DOHH2 (cell line): ENCODE results near the gene HSD17B11.

Experiments
- H3F3A ChIP-seq: fragments of 200-600 bp; sonication (generic), shearing (Covaris generic); 2 replicates; pipeline ENCODE4 v1.6.0; 2016; ENCODE audit warnings: antibody characterized with exemption, mild to moderate bottlenecking; ENCODE audit not compliant: control insufficient read depth, insufficient read depth
- H3K27ac ChIP-seq: fragments of 200-600 bp; sonication (generic); 2 replicates; pipeline ENCODE4 v1.5.1; 2014; ENCODE audit warnings: low read depth, mild to moderate bottlenecking, low read length, moderate library complexity
- H3K27me3 ChIP-seq: fragments of 200-600 bp; sonication (generic); 2 replicates; pipeline ENCODE4 v1.6.1; 2014; ENCODE audit warnings: mild to moderate bottlenecking, low read length, mixed read lengths; ENCODE audit not compliant: control insufficient read depth
- H3K36me3 ChIP-seq: fragments of 200-600 bp; sonication (generic); 2 replicates; pipeline ENCODE4 v1.6.1; 2014; ENCODE audit warnings: mild to moderate bottlenecking, low read length, moderate library complexity, mixed read lengths; ENCODE audit not compliant: control insufficient read depth
- H3K4me1 ChIP-seq: fragments of 200-600 bp; sonication (generic); 2 replicates; pipeline ENCODE4 v1.6.1; 2014; ENCODE audit warnings: mild to moderate bottlenecking, low read length, mixed read lengths; ENCODE audit not compliant: control insufficient read depth
- H3K4me2 ChIP-seq: fragments of 200-600 bp; sonication (generic); 2 replicates; pipeline ENCODE4 v1.6.0; 2014; ENCODE audit warnings: mild to moderate bottlenecking, low read length, moderate library complexity
- H3K4me3 ChIP-seq: fragments of 200-600 bp; sonication (generic); 2 replicates; pipeline ENCODE4 v1.5.1; 2014; ENCODE audit warnings: mild to moderate bottlenecking, low read length, mixed read lengths
- H3K79me2 ChIP-seq: fragments of 200-600 bp; sonication (generic); 2 replicates; pipeline ENCODE4 v1.6.1; 2014; ENCODE audit warnings: mild to moderate bottlenecking, low read length, mixed read lengths; ENCODE audit not compliant: control insufficient read depth
- H3K9me2 ChIP-seq: fragments of 200-600 bp; sonication (generic); replicated peaks from 2 replicates; pipeline ENCODE4 v1.6.1; 2014; ENCODE audit warnings: mild to moderate bottlenecking, low read length, mixed read lengths; ENCODE audit not compliant: control insufficient read depth
- H3K9me3 ChIP-seq: fragments of 200-600 bp; sonication (generic); 2 replicates; pipeline ENCODE4 v1.6.1; 2014; ENCODE audit warnings: antibody characterized with exemption, low read length, mixed read lengths; ENCODE audit not compliant: control insufficient read depth, insufficient read depth
- H4K20me1 ChIP-seq: fragments of 200-600 bp; sonication (generic); 2 replicates; pipeline ENCODE4 v1.6.0; 2014; ENCODE audit warnings: low read depth, mild to moderate bottlenecking, antibody characterized with exemption, low read length, moderate library complexity; ENCODE audit not compliant: control insufficient read depth, insufficient read depth
- EZH2phosphoT487 ChIP-seq: fragments of 200-600 bp; sonication (generic); IDR thresholded peaks from 2 replicates; pipeline ENCODE4 v1.6.1; 2017; ENCODE audit warnings: borderline replicate concordance, mild to moderate bottlenecking, antibody characterized with exemption, low read length, moderate library complexity, mixed read lengths
- TF ChIP-seq, protein P1 (sequence below): fragments of 200-600 bp; sonication (generic); IDR thresholded peaks from one replicate; pipeline ENCODE4 v1.5.1; 2014; ENCODE audit warnings: antibody characterized with exemption, mild to moderate bottlenecking, low read depth, low read length; ENCODE audit not compliant: poor library complexity, severe bottlenecking

Gene HSD17B11, protein sequence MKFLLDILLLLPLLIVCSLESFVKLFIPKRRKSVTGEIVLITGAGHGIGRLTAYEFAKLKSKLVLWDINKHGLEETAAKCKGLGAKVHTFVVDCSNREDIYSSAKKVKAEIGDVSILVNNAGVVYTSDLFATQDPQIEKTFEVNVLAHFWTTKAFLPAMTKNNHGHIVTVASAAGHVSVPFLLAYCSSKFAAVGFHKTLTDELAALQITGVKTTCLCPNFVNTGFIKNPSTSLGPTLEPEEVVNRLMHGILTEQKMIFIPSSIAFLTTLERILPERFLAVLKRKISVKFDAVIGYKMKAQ

DNA sequence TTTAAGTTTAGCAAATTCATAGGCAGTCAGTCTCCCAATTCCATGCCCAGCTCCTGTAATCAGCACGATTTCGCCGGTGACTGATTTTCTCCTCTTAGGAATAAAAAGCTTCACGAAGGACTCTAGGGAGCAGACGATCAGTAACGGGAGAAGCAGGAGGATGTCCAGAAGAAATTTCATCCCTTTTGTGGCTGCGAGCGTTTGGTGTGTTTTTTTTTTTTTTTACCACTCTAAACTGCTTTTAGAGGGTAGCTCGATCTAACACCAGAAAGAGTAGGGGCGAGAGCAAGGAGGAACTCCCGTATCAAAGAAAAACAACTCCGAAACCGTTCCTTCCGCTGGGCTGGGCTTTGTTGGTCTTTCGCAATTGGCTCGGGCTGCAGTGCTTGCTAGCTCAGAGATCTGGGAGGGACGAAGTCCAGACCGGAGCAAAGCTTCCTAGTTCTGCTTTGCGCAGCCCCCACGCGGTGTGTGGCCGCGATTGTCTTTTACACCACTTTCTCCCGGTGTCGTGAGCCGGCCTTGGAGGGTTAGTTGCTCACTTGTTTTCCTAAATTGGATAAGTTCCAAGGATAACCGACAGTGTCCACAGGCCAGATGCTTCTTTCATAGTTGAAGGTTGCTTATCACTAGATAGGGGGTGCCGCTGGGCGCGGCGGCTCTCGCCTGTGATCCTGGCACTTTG is at the start of gene HSD17B11:
Gene HSD17B11 (minus strand): TSS at position 298 of the 685 bp plus-strand sequence. CDS start 118 bp downstream, at position 180.
- H3K4me1 ChIP-seq, result peaks cover 25% of the 10 kb centered on the region
- H3K79me2 ChIP-seq, result peaks cover 37% of the 10 kb centered on the region
- H3K27me3 ChIP-seq, result no peaks in the 10 kb centered on the region; the same call in 1 of the 2 replicates
- no peaks in the 10 kb centered on the region for H4K20me1 ChIP-seq
- H3K4me3 ChIP-seq, result peak within 1 kb of the TSS; percentile 81
- H3K27ac ChIP-seq, result peak within 1 kb of the TSS; percentile 33
- H3K9me3 ChIP-seq, result no peaks in the 10 kb centered on the region
- no peaks in the 10 kb centered on the region for H3K9me2 ChIP-seq
- no peaks in the 10 kb centered on the region for H3K36me3 ChIP-seq
- TF ChIP-seq EZH2phosphoT487, result no peak
- TF ChIP-seq, protein P1, sequence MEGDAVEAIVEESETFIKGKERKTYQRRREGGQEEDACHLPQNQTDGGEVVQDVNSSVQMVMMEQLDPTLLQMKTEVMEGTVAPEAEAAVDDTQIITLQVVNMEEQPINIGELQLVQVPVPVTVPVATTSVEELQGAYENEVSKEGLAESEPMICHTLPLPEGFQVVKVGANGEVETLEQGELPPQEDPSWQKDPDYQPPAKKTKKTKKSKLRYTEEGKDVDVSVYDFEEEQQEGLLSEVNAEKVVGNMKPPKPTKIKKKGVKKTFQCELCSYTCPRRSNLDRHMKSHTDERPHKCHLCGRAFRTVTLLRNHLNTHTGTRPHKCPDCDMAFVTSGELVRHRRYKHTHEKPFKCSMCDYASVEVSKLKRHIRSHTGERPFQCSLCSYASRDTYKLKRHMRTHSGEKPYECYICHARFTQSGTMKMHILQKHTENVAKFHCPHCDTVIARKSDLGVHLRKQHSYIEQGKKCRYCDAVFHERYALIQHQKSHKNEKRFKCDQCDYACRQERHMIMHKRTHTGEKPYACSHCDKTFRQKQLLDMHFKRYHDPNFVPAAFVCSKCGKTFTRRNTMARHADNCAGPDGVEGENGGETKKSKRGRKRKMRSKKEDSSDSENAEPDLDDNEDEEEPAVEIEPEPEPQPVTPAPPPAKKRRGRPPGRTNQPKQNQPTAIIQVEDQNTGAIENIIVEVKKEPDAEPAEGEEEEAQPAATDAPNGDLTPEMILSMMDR, result peak; percentile 36
- no peaks in the 10 kb centered on the region for H3F3A ChIP-seq
- peak within 1 kb of the TSS; percentile 86 for H3K4me2 ChIP-seq

DNA sequence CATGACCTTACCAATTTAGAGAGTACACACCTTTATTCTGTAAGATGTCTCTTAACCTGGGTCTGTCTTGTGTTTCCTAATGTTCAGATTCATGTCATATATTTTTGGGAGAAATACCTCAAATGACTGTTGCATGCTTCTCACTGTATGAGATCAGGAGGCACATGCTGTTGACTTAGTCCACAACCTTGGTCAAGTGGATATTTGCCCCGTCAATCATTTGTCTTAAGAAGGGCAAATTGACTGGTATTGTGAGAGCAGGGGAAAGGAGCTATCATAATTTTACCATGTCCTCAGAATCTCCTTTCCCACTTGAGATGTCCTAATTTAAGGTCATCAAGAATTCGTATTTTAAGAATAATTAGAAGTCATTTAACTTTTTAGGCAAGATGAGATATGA is 42.4 kb upstream of the HSD17B11 start:
- no peaks in the 10 kb centered on the region for H3F3A ChIP-seq
- H3K4me1 ChIP-seq, result no peaks in the 10 kb centered on the region
- H3K36me3 ChIP-seq, result peaks cover 21% of the 10 kb centered on the region
- no peaks in the 10 kb centered on the region for H3K27me3 ChIP-seq
- no peaks in the 10 kb centered on the region for H4K20me1 ChIP-seq
- TF ChIP-seq, protein P1, result no peak
- no peak for TF ChIP-seq EZH2phosphoT487
- H3K9me2 ChIP-seq, result no peaks in the 10 kb centered on the region
- no peaks in the 10 kb centered on the region for H3K9me3 ChIP-seq
- no peak overlapping the region for H3K27ac ChIP-seq
- H3K4me3 ChIP-seq, result no peak overlapping the region
- peaks cover 70% of the 10 kb centered on the region for H3K79me2 ChIP-seq
- no peak overlapping the region for H3K4me2 ChIP-seq

DNA sequence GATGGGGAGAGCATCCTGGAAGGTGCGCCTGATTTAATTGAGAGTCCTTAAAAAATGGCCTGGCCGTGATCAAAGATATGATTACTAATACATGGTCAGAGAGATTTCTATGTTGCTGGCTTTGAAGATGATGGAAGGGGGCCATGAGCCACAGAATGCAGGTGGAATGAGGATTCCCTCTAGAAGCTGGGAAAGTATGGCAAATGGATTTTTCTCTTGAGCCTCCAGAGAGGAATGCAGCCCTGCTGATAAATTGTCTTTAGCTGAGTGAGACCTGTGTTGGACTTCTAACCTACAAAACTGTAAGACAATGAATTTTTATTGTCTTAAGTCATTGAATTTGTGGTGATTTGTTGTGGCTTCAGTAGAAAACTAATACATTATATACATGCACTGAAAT is 39.0 kb upstream of the HSD17B11 start:
- Histone ChIP-seq H3K36me3 (no peaks in the 10 kb centered on the region), H3F3A (no peaks in the 10 kb centered on the region), H3K4me1 (peaks cover under 1% of the 10 kb centered on the region), H3K79me2 (peaks cover 94% of the 10 kb centered on the region), H3K9me2 (no peaks in the 10 kb centered on the region), H3K27me3 (no peaks in the 10 kb centered on the region), H4K20me1 (no peaks in the 10 kb centered on the region), H3K27ac (no peak overlapping the region), H3K4me3 (no peak overlapping the region), H3K9me3 (no peaks in the 10 kb centered on the region), H3K4me2 (no peak overlapping the region)
- TF ChIP-seq EZH2phosphoT487, result no peak
- TF ChIP-seq, protein P1, result no peak
